H9 (cell line): ENCODE results near the gene AGPAT1. TPM values are rescaled to one million over a fixed set of nuclear protein-coding genes. Genes with fewer than 3 reads are reported as not detected.

Experiments
- DNase-seq: peaks from one replicate; pipeline ENCODE4 v3.0.0-alpha.2; 2017
- H2AFZ ChIP-seq: one replicate; pipeline ENCODE4 v1.6.1; 2013; ENCODE audit warnings: mild to moderate bottlenecking, low read length, control low read depth, moderate library complexity
- H2AK5ac ChIP-seq: 2 replicates; pipeline ENCODE4 v1.6.1; 2013; ENCODE audit warnings: low read length, control low read depth, mixed read lengths; ENCODE audit not compliant: insufficient read length
- H2BK120ac ChIP-seq: one replicate; pipeline ENCODE4 v1.6.1; 2013; ENCODE audit warnings: low read depth, mild to moderate bottlenecking, low read length, control low read depth, inconsistent platforms; ENCODE audit not compliant: poor library complexity, severe bottlenecking
- H2BK12ac ChIP-seq: 2 replicates; pipeline ENCODE4 v1.6.1; 2013; ENCODE audit warnings: low read length, control low read depth, mixed read lengths, low read depth; ENCODE audit not compliant: insufficient read length
- H2BK15ac ChIP-seq: 2 replicates; pipeline ENCODE4 v1.6.1; 2013; ENCODE audit warnings: low read depth, low read length, control low read depth
- H2BK20ac ChIP-seq: one replicate; pipeline ENCODE4 v1.6.1; 2013; ENCODE audit warnings: low read depth, mild to moderate bottlenecking, low read length, control low read depth, inconsistent platforms; ENCODE audit not compliant: poor library complexity, severe bottlenecking
- H2BK5ac ChIP-seq: 2 replicates; pipeline ENCODE4 v1.6.1; 2013; ENCODE audit warnings: low read length, control low read depth, mixed read lengths; ENCODE audit not compliant: insufficient read length
- H3K14ac ChIP-seq: 2 replicates; pipeline ENCODE4 v1.6.1; 2013; ENCODE audit warnings: low read length, control low read depth; ENCODE audit not compliant: insufficient read depth
- H3K18ac ChIP-seq: 2 replicates; pipeline ENCODE4 v1.6.1; 2013; ENCODE audit warnings: low read depth, mild to moderate bottlenecking, mixed read lengths, low read length, control low read depth; ENCODE audit not compliant: insufficient read length
- H3K23ac ChIP-seq: 2 replicates; pipeline ENCODE4 v1.6.1; 2013; ENCODE audit warnings: low read length, control low read depth, mixed read lengths, low read depth; ENCODE audit not compliant: insufficient read length
- H3K23me2 ChIP-seq: 2 replicates; pipeline ENCODE4 v1.6.1; 2013; ENCODE audit warnings: low read depth, mild to moderate bottlenecking, mixed read lengths, low read length, control low read depth; ENCODE audit not compliant: insufficient read length, poor library complexity, severe bottlenecking
- H3K27ac ChIP-seq: 2 replicates; pipeline ENCODE4 v1.5.1; 2013; ENCODE audit warnings: low read length, control low read depth, mixed read lengths, low read depth; ENCODE audit not compliant: insufficient read length
- H3K27me3 ChIP-seq: 2 replicates; pipeline ENCODE4 v1.6.1; 2013; ENCODE audit warnings: low read length, control low read depth, inconsistent platforms; ENCODE audit not compliant: insufficient read depth
- H3K4ac ChIP-seq: 2 replicates; pipeline ENCODE4 v1.6.1; 2013; ENCODE audit warnings: low read depth, mild to moderate bottlenecking, control low read depth, inconsistent platforms, low read length, moderate library complexity
- H3K4me1 ChIP-seq: 2 replicates; pipeline ENCODE4 v1.6.1; 2013; ENCODE audit warnings: low read length, control low read depth, inconsistent platforms; ENCODE audit not compliant: insufficient read depth
- H3K4me2 ChIP-seq: 2 replicates; pipeline ENCODE4 v1.6.1; 2013; ENCODE audit warnings: low read length, control low read depth, mixed read lengths; ENCODE audit not compliant: insufficient read length, insufficient read depth
- H3K56ac ChIP-seq: 2 replicates; pipeline ENCODE4 v1.6.1; 2013; ENCODE audit warnings: low read depth, mild to moderate bottlenecking, mixed read lengths, low read length, control low read depth; ENCODE audit not compliant: insufficient read length
- H3K79me1 ChIP-seq: 2 replicates; pipeline ENCODE4 v1.6.1; 2013; ENCODE audit warnings: low read depth, mild to moderate bottlenecking, moderate library complexity, low read length, control low read depth, inconsistent platforms; ENCODE audit not compliant: insufficient read depth, poor library complexity, severe bottlenecking
- H3K79me2 ChIP-seq: 2 replicates; pipeline ENCODE4 v1.6.1; 2013; ENCODE audit warnings: low read length, control low read depth, inconsistent platforms; ENCODE audit not compliant: insufficient read depth
- H3K9ac ChIP-seq: 2 replicates; pipeline ENCODE4 v1.6.1; 2013; ENCODE audit warnings: low read length, control low read depth, mixed read lengths; ENCODE audit not compliant: insufficient read length; ENCODE audit errors: extremely low read depth
- H3K9me3 ChIP-seq: one replicate; pipeline ENCODE4 v1.6.1; 2013; ENCODE audit warnings: low read depth, low read length, inconsistent platforms; ENCODE audit not compliant: control insufficient read depth
- H3T11ph ChIP-seq: one replicate; pipeline ENCODE4 v1.6.1; 2013; ENCODE audit warnings: mild to moderate bottlenecking, low read length, control low read depth, inconsistent platforms
- H4K20me1 ChIP-seq: one replicate; pipeline ENCODE4 v1.6.1; 2013; ENCODE audit not compliant: control insufficient read depth, insufficient read length, insufficient read depth
- H4K5ac ChIP-seq: 2 replicates; pipeline ENCODE4 v1.6.1; 2013; ENCODE audit warnings: low read depth, mild to moderate bottlenecking, mixed read lengths, low read length, control low read depth; ENCODE audit not compliant: insufficient read length
- H4K8ac ChIP-seq: replicated peaks from 2 replicates; pipeline ENCODE4 v1.6.1; 2013; ENCODE audit warnings: low read length, control low read depth, mixed read lengths, low read depth; ENCODE audit not compliant: insufficient read length
- H4K91ac ChIP-seq: 2 replicates; pipeline ENCODE4 v1.6.1; 2013; ENCODE audit warnings: low read depth, mild to moderate bottlenecking, moderate library complexity, mixed read lengths, low read length, control low read depth; ENCODE audit not compliant: insufficient read length
- H3K27ac Mint-ChIP-seq, 3 experiments: 2 replicates in 2 of 3; 3 replicates in 1 of 3; pipeline ENCODE4 v1.8.0; 2020 to 2021; ENCODE audit warnings: mixed read lengths in 3 of 3, mild to moderate bottlenecking in 1 of 3, moderate library complexity in 1 of 3
- H3K27me3 Mint-ChIP-seq: 2 replicates; pipeline ENCODE4 v1.8.0; 2021; ENCODE audit warnings: low read depth, mild to moderate bottlenecking, moderate library complexity, mixed read lengths
- H3K36me3 Mint-ChIP-seq, 3 experiments: 2 replicates in 2 of 3; 3 replicates in 1 of 3; pipeline ENCODE4 v1.8.0; 2020 to 2021; ENCODE audit warnings: low read depth in 3 of 3, mixed read lengths in 3 of 3; ENCODE audit not compliant: insufficient read depth in 1 of 3
- H3K4me1 Mint-ChIP-seq, 2 experiments: 2 replicates each; pipeline ENCODE4 v1.8.0; 2020; ENCODE audit warnings: mixed read lengths in 2 of 2
- H3K4me3 Mint-ChIP-seq, 2 experiments: 2 replicates in 1 of 2; 3 replicates in 1 of 2; pipeline ENCODE4 v1.8.0; 2020 to 2021; ENCODE audit warnings: mild to moderate bottlenecking in 2 of 2, mixed read lengths in 2 of 2, moderate library complexity in 1 of 2
- H3K9me3 Mint-ChIP-seq, 2 experiments: 2 replicates in 1 of 2; 3 replicates in 1 of 2; pipeline ENCODE4 v1.8.0; 2020; ENCODE audit warnings: mild to moderate bottlenecking in 2 of 2, mixed read lengths in 2 of 2, moderate library complexity in 1 of 2
- WGBS: extraction: QIAGEN DNeasy Blood & Tissue Kit; methylation state at CpG from one replicate; pipeline ENCODE4 v1.1.7; 2013; ENCODE audit warnings: missing lambda C conversion rate, low lambda C conversion rate, mixed read lengths; ENCODE audit not compliant: insufficient read length; ENCODE audit errors: extremely low coverage; 5-methylcytosine and 5-hydroxymethylcytosine counted together
- total RNA-seq: library from RNA; stranded (reverse); gene quantifications from 2 replicates; pipeline ENCODE4 v1.2.1, GENCODE V29; 2021
- TF ChIP-seq, protein P1 (sequence below): fragments of 200-600 bp; sonication (generic); conservative IDR thresholded peaks from 3 replicates; pipeline ENCODE4 v1.8.0; 2021; ENCODE audit warnings: antibody characterized with exemption, mild to moderate bottlenecking

Gene AGPAT1
- total RNA-seq, 1 experiment from 2014 or later = 89.5 TPM

DNA sequence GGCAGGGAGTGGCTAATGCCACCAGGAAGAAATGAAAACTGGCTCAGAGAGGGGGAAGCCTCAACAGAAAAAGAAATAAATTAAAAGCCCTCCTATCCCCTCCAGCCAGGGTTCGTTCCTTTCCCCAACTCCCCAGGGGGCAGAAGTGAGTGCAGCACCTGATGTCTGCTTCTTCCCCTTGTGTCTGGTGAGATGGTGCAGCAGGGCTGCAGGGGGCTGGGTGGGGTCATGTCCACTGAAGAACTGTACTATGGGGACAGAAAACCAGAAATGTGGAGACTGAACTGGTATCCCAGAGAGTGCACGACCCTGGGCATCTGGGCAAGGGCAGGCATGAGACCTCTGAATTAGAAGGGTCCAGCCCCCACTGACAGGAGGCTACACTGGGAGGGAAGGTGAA lies 7.5 kb downstream of the AGPAT1 start:
- Histone ChIP-seq H3K27me3 (no peaks in the 10 kb centered on the region), H4K20me1 (peaks cover 2% of the 10 kb centered on the region), H3K9ac (no peak overlapping the region), H4K91ac (no peak overlapping the region), H3K9me3 (no peaks in the 10 kb centered on the region), H2BK120ac (no peak overlapping the region), H3K4ac (no peak overlapping the region), H2AFZ (no peak overlapping the region), H3K18ac (no peak overlapping the region), H3K79me1 (no peaks in the 10 kb centered on the region), H2BK20ac (no peak overlapping the region), H3K79me2 (no peaks in the 10 kb centered on the region), H4K8ac (no peak overlapping the region), H2BK12ac (no peak overlapping the region), H4K5ac (no peak overlapping the region), H2BK5ac (no peak overlapping the region), H3K27ac (no peak overlapping the region), H2AK5ac (no peak overlapping the region), H3K56ac (no peak overlapping the region), H2BK15ac (no peak overlapping the region), H3K4me2 (no peak overlapping the region), H3K14ac (no peak overlapping the region), H3T11ph (no peak overlapping the region), H3K23ac (no peak overlapping the region), H3K23me2 (no peaks in the 10 kb centered on the region), H3K4me1 (no peaks in the 10 kb centered on the region; the same call in 1 of the 2 replicates)
- Mint-ChIP-seq H3K27ac (peak overlapping the region in 2 of 3 experiments; percentile 57 to 66; a peak in 2 of 7 replicates), H3K9me3 (no peaks in the 10 kb centered on the region), H3K4me3 (no peak overlapping the region), H3K27me3 (no peaks in the 10 kb centered on the region; the same call in 1 of the 2 replicates), H3K4me1 (peaks cover 10 to 26% of the 10 kb centered on the region in 2 experiments), H3K36me3 (peaks cover 40 to 69% (median 52%) of the 10 kb centered on the region in 3 experiments)
- no peak for DNase-seq
- no CpG with 5 or more reads among the region's 2 CpGs for WGBS
- TF ChIP-seq, protein P1, sequence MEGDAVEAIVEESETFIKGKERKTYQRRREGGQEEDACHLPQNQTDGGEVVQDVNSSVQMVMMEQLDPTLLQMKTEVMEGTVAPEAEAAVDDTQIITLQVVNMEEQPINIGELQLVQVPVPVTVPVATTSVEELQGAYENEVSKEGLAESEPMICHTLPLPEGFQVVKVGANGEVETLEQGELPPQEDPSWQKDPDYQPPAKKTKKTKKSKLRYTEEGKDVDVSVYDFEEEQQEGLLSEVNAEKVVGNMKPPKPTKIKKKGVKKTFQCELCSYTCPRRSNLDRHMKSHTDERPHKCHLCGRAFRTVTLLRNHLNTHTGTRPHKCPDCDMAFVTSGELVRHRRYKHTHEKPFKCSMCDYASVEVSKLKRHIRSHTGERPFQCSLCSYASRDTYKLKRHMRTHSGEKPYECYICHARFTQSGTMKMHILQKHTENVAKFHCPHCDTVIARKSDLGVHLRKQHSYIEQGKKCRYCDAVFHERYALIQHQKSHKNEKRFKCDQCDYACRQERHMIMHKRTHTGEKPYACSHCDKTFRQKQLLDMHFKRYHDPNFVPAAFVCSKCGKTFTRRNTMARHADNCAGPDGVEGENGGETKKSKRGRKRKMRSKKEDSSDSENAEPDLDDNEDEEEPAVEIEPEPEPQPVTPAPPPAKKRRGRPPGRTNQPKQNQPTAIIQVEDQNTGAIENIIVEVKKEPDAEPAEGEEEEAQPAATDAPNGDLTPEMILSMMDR = no peak
